Ishikawa (cell line): ENCODE results near the gene BTG2.

Experiments
- CEBPB ChIP-seq: IDR thresholded peaks from 2 replicates; pipeline ENCODE4 v1.6.1; 2012
- CREB1 ChIP-seq: IDR thresholded peaks from 2 replicates; pipeline ENCODE4 v1.6.1; 2012; ENCODE audit warnings: low read depth
- EGR1 ChIP-seq: IDR thresholded peaks from 2 replicates; pipeline ENCODE4 v1.6.1; 2012
- EP300 ChIP-seq: IDR thresholded peaks from 2 replicates; pipeline ENCODE4 v1.6.1; 2012; ENCODE audit warnings: borderline replicate concordance
- FOXM1 ChIP-seq: IDR thresholded peaks from 2 replicates; pipeline ENCODE4 v1.6.1; 2012; ENCODE audit warnings: low read depth, borderline replicate concordance
- MAX ChIP-seq: IDR thresholded peaks from 2 replicates; pipeline ENCODE4 v1.6.1; 2012
- NFIC ChIP-seq: IDR thresholded peaks from 2 replicates; pipeline ENCODE4 v1.6.1; 2012
- RAD21 ChIP-seq: IDR thresholded peaks from 2 replicates; pipeline ENCODE4 v1.6.1; 2012; ENCODE audit warnings: low read depth
- REST ChIP-seq: IDR thresholded peaks from 2 replicates; pipeline ENCODE4 v1.6.1; 2012; ENCODE audit warnings: low read depth, mild to moderate bottlenecking
- TAF1 ChIP-seq: IDR thresholded peaks from 2 replicates; pipeline ENCODE4 v1.6.1; 2012; ENCODE audit warnings: low read depth, mild to moderate bottlenecking
- TCF12 ChIP-seq: IDR thresholded peaks from 2 replicates; pipeline ENCODE4 v1.6.1; 2012; ENCODE audit warnings: low read depth
- TEAD4 ChIP-seq: IDR thresholded peaks from 2 replicates; pipeline ENCODE4 v1.6.1; 2012
- USF1 ChIP-seq: IDR thresholded peaks from 2 replicates; pipeline ENCODE4 v1.6.1; 2012
- YY1 ChIP-seq: IDR thresholded peaks from 2 replicates; pipeline ENCODE4 v1.6.1; 2012; ENCODE audit warnings: low read depth
- ZBTB7A ChIP-seq: IDR thresholded peaks from 2 replicates; pipeline ENCODE4 v1.6.1; 2012; ENCODE audit warnings: low read depth

BTG2 gene

GRCh38 chr1:203351037-203351625 is 45.8 kb downstream of the BTG2 start, which contains the start of gene FMOD:
FMOD (minus strand) TSS chr1:203351122; CDS start chr1:203348270, 2,852 bp downstream.
- TF ChIP-seq CREB1 (no peak), EGR1 (no peak), USF1 (no peak), YY1 (no peak), ZBTB7A (no peak), RAD21 (no peak), TAF1 (no peak), CEBPB (no peak), FOXM1 (no peak), EP300 (no peak), MAX (no peak), TEAD4 (no peak), TCF12 (no peak), NFIC (no peak), REST (no peak)

GRCh38 chr1:203353486-203353885 is 48.2 kb downstream of the BTG2 start:
- TF ChIP-seq EP300 (no peak), ZBTB7A (no peak), NFIC (no peak), TAF1 (no peak), CREB1 (no peak), RAD21 (no peak), REST (no peak), CEBPB (no peak), FOXM1 (no peak), MAX (no peak), USF1 (no peak), EGR1 (no peak)

- TF ChIP-seq NFIC (no peak), YY1 (no peak), CREB1 (no peak), USF1 (no peak), EGR1 (no peak), FOXM1 (no peak), RAD21 (no peak), MAX (no peak), CEBPB (no peak), REST (no peak), EP300 (no peak), TCF12 (no peak), ZBTB7A (no peak)
Observed at GRCh38 chr1:203354246-203354645, 48.9 kb downstream of the BTG2 start.

GRCh38 chr1:203359010-203359571 is 53.8 kb downstream of the BTG2 start:
- TF ChIP-seq RAD21: no peak
- TF ChIP-seq YY1: no peak
- no peak for TF ChIP-seq USF1
- no peak for TF ChIP-seq TCF12
- TF ChIP-seq MAX: no peak
- TF ChIP-seq EGR1: no peak
- no peak for TF ChIP-seq TEAD4
- TF ChIP-seq FOXM1: no peak
- TF ChIP-seq EP300: no peak
